ENCODE measurements around the gene DNAH2. TPM values are rescaled to one million over a fixed set of nuclear protein-coding genes. Genes with fewer than 3 reads are reported as not detected.

The DNAH2 gene
- total and polyA plus RNA-seq, 2 of the 13 experiments (the other 11 are each of a cell fraction or from before 2014, with no cell fraction given) = not detected

- no peak for TF ChIP-seq GPN1 (CRISPR knock-in tag; IDR thresholded peaks at IDR 0.05; ENCODE audit: borderline replicate concordance)
- no peak for TF ChIP-seq GATA4 (IDR thresholded peaks at IDR 0.05; ENCODE audit: borderline replicate concordance, low read depth)
- TF ChIP-seq NPAS2 (CRISPR knock-in tag; IDR thresholded peaks at IDR 0.05; ENCODE audit: borderline replicate concordance) = no peak
- no peak for TF ChIP-seq MTA1 (CRISPR knock-in tag; IDR thresholded peaks at IDR 0.05; ENCODE audit: borderline replicate concordance)
- TF ChIP-seq TEF (CRISPR knock-in tag; IDR thresholded peaks at IDR 0.05) = no peak
- TF ChIP-seq FOXA3 (CRISPR knock-in tag; IDR thresholded peaks at IDR 0.05) = no peak
- TF ChIP-seq ZNF430 (CRISPR knock-in tag; IDR thresholded peaks at IDR 0.05) = no peak
- TF ChIP-seq PATZ1 (CRISPR knock-in tag; IDR thresholded peaks at IDR 0.05) = peak; percentile 51
- TF ChIP-seq ZNF780A (CRISPR knock-in tag; IDR thresholded peaks at IDR 0.05) = 0 out of 2 replicates have a peak, but pooled peaks have one; percentile 19
- no peak for TF ChIP-seq TP53 (CRISPR knock-in tag; conservative IDR thresholded peaks at IDR 0.05)
- no peak for TF ChIP-seq KDM1A (CRISPR knock-in tag; IDR thresholded peaks at IDR 0.05)
- no peak for TF ChIP-seq ZNF672 (CRISPR knock-in tag; IDR thresholded peaks at IDR 0.05)
- TF ChIP-seq ZNF598 (CRISPR knock-in tag; IDR thresholded peaks at IDR 0.05; ENCODE audit: borderline replicate concordance) = peak; percentile 50; the same call in 1 of the 2 replicates
- TF ChIP-seq ZNF12 (CRISPR knock-in tag; IDR thresholded peaks at IDR 0.05) = no peak
- no peak for TF ChIP-seq NFIB (CRISPR knock-in tag; IDR thresholded peaks at IDR 0.05; ENCODE audit: borderline replicate concordance)
- no peak for TF ChIP-seq XRCC5 (optimal IDR thresholded peaks at IDR 0.05; ENCODE audit: low read length)
- TF ChIP-seq HES4 (CRISPR knock-in tag; IDR thresholded peaks at IDR 0.05; ENCODE audit: borderline replicate concordance) = no peak
- TF ChIP-seq ZNF33B (CRISPR knock-in tag; IDR thresholded peaks at IDR 0.05) = no peak
- peak; percentile 64 for TF ChIP-seq ZNF687 (CRISPR knock-in tag; IDR thresholded peaks at IDR 0.05)
- TF ChIP-seq SMC3 (IDR thresholded peaks at IDR 0.05; ENCODE audit: low read length) = no peak
- no peak for TF ChIP-seq USF2 (IDR thresholded peaks at IDR 0.05; ENCODE audit: low read depth, low read length)
- no peak for TF ChIP-seq USF2 (CRISPR knock-in tag; IDR thresholded peaks at IDR 0.05; ENCODE audit: borderline replicate concordance)
Measured at GRCh38 chr17:7844292-7845154, 127.0 kb downstream of the DNAH2 start (continued).
